GM18873 (cell line): Measurements from ENCODE around the gene OR2T2.
"Not testable (repeated sequence)": the region's sequence is repeated elsewhere in the genome, so short reads cannot be mapped to it uniquely, and the experiment has no call there.

ENCODE experiments used
- ATAC-seq: cut with Tn5 transposase; IDR thresholded peaks from one replicate; pipeline ENCODE4 v1.9.1; 2021; ENCODE audit warnings: mild to moderate bottlenecking, moderate library complexity, moderate number of reproducible peaks; ENCODE audit not compliant: unreplicated experiment, low FRiP score

The OR2T2 gene, protein sequence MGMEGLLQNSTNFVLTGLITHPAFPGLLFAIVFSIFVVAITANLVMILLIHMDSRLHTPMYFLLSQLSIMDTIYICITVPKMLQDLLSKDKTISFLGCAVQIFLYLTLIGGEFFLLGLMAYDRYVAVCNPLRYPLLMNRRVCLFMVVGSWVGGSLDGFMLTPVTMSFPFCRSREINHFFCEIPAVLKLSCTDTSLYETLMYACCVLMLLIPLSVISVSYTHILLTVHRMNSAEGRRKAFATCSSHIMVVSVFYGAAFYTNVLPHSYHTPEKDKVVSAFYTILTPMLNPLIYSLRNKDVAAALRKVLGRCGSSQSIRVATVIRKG

GRCh38 chr1:248445399-248445798 lies at the start of gene OR2T2:
Gene OR2T2, plus strand, starts transcription at chr1:248445637. Its CDS starts 7,161 bp downstream, at chr1:248452798.
- not testable (repeated sequence) for ATAC-seq

DNA sequence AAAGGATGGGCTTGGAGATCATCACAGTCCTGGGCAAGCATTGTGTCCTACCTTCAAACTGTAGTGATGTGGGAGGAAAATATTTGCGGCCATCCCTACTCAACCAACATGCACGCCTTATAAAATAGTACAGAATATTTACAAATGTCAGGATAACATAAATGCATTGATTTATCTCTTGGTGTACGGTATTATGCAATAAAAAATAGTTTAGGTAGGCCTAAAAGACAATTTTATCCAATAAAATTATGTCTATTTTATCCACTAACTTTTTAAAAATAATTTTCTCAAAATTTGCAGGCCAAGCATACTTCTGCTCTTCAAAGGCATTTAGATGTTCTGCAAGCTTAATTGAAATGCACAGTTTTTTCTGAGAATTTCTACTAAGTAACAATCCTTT lies 42.7 kb upstream of the OR2T2 start, which contains the start of gene OR2T1:
Gene OR2T1 (plus strand): TSS at position 301 of the 400 bp plus-strand sequence. CDS start 3,100 bp downstream, outside the sequence.
- no peak for ATAC-seq

GRCh38 chr1:248404024-248404423 lies 41.4 kb upstream of the OR2T2 start:
- ATAC-seq: no peak

GRCh38 chr1:248406721-248407692 lies 38.4 kb upstream of the OR2T2 start:
- ATAC-seq: no peak

DNA sequence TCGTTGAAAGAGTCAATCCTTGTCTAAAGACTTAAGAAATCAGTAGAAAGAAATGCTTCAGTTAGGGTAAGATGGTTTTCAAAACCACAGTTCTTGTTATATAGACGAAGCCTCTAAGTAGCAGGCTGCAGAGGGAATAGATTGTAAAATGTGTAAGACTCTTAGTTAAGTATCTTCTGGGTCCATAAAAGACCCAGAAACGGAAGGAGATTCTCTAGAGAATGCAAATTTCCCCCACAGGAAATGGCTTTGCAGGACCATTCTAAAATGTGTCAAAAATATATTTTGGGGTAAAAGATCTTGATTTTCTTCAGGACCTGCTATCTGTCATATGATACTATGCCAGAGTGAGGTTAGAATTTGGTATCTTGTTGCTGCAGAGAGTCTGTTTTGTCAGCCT lies 29.2 kb upstream of the OR2T2 start:
- no peak for ATAC-seq

GRCh38 chr1:248417854-248418253 lies 27.6 kb upstream of the OR2T2 start:
- no peak for ATAC-seq

GRCh38 chr1:248421384-248421783 lies 24.1 kb upstream of the OR2T2 start:
- no peak for ATAC-seq

GRCh38 chr1:248427526-248428191 lies 17.8 kb upstream of the OR2T2 start:
- peak; percentile 45 for ATAC-seq

DNA sequence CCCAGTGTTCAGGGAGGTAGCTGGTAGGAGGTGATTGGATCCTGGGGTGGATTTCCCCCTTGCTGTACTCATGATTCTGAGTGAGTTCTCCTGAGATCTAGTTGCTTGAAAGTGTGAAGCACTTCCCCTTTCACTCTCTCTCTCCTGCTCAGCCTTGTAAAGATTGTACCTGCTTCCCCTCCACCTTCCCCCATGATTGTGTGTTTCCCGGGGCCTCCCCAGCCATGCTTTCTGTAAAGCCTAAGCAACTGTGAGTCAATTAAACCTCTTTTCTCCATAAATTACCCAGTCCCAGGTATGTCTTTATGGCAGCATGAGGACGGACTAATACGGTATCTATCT lies 17.3 kb upstream of the OR2T2 start:
- peak; percentile 91 for ATAC-seq

GRCh38 chr1:248431683-248432082 lies 13.8 kb upstream of the OR2T2 start:
- not testable (repeated sequence) for ATAC-seq

DNA sequence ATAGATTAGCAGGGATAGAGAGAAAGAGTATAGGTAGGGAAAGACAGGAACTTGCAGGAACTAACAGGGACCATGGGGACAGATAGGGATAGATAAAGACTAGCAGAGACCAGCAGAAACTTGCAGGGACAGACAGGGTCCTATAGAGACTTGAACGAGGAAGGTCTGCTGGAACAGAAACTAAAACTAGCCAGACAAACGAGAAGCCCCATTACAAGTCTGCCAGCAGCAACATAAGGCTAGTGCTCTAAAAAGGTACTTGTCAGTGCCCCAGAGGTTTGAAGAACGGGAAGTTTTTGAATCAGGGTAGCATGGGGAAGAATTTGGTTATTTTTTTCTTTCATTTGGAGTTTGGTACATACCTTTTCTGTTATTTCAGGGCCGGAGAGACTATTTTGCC lies 13.2 kb upstream of the OR2T2 start:
- ATAC-seq: peak; percentile 68

- ATAC-seq: not testable (repeated sequence)
Measured at GRCh38 chr1:248433811-248434415, 11.5 kb upstream of the OR2T2 start.

- ATAC-seq: not testable (repeated sequence)
Measured at GRCh38 chr1:248434913-248435312, 10.5 kb upstream of the OR2T2 start.

DNA sequence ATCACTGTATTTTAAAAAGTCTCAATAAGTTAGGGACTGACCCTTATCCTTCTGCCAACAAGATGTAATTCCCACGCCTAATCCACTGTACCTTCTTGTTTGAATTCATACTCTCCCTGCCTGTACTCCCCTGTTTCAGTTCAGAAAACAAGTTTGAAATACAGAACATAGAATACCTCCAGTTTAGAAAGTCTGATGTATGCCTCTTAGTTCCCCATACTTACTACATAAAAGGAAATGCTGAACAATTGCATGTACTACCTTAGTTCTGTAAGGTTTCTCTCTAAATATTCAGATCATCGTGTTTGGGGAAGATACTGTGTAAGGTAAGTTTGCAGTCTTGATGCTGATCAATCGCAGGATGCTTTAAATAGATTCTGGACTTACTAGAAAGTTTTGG lies 9.1 kb upstream of the OR2T2 start:
- ATAC-seq: not testable (repeated sequence)

GRCh38 chr1:248438668-248439067 lies 6.8 kb upstream of the OR2T2 start:
- not testable (repeated sequence) for ATAC-seq

DNA sequence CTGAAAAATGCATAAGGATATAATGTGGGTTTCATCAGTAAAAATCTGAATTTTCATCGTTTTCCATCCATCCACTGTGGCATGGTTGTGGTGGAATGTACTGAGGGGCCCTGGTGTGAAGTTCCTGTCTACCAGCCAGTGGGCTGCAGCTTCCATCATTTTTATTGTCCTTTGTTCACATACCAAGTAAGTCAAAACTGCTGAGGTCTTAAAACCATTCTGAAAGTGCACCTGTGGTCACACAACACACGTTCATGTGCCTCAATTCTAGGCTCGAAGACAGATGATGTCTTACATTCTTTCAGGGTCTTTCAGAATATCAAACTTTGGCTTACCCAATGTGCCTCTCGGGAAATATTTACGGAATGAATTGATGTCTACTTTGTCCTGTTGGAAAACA lies 6.2 kb upstream of the OR2T2 start:
- not testable (repeated sequence) for ATAC-seq

- not testable (repeated sequence) for ATAC-seq
Measured at GRCh38 chr1:248442500-248443277, 2.7 kb upstream of the OR2T2 start.

DNA sequence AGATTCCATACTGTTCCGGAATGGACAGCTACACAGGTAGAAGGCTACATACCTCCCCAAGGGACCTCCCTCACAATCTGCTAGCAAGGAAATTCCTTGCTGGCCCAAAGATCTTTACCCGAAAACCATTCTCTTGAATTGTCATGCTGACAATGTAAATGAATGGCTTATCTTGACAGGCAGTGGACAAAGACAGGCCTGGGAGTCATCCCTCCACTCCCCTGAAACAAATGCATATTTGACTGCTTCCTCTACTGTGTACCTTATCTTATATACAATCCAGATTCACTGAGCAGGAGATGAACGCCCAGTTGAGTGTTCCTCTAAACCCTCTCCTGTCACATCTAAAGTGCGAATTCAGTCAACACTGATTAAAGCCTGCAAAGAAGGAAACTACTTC lies 834 bp upstream of the OR2T2 start:
- ATAC-seq: not testable (repeated sequence)

DNA sequence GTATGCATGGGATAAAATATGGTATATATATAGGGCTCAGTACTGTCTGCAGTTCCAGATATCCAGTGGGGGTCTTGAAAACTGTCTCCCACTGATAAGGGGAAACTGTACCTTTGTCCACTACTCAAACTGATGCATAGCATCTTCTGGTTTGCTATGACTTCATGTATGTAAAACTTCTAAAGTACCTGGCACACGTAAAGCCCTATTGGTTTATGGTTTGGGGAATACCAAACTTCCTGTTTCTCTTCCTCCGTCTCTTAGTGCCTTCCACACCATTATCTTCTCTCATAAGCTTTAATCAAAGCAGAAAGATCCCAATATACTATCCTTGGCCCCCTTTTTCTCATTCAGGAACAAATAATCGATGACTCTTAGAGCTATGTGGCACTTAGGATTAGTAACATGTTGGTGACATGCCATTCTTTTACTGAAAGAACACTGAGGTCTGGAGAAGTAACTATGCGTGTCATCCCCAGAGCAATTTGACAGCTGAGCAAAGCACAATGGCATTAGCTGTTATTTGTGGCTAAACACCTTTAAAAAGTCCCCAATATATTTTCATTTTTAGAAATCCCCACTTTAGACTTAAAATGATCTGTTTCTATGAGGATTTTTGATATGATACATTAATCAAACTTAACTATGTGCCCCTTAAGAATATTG lies 3.1 kb downstream of the OR2T2 start:
- peak; percentile 69 for ATAC-seq
